ENCODE results near the gene NHERF2.

The NHERF2 gene

DNA sequence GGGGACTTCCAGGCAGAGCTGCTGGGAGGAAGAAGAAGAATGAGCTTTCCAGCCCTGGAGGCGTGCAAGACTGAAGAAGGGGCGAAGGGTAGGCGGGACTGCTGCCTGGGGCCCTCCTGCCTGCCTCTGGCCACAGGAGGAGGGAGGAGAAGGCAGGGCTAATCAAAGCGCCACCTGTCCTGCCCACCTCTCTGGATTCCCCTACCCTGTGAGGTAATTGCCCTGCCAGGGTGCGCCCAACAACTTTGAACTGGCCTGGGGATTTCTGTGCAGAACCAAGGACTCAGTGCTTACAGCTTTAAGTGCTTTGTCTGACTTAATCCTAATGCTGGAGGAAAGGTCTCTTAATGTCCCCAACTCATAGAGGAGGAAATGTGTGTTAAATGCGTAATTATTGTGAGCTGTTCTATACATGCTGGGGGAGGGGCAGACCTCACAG, 45.3 kb upstream of the NHERF2 start, which contains the start of gene NOXO1:
TSS of gene NOXO1 (minus strand) at position 72 of the 439 bp plus-strand sequence. CDS start 290 bp downstream, outside the sequence.
- peaks cover 35 to 41% of the 10 kb centered on the region in 2 experiments for H3K27me3 ChIP-seq (ENCODE audit: control insufficient read depth in 1 of 2, insufficient read depth in 1 of 2, low read length in 2 of 2)
- H2AFZ ChIP-seq (ENCODE audit: low read depth, low read length) = no peak within 1 kb of the TSS
- no peak within 1 kb of the TSS for H4K91ac ChIP-seq (ENCODE audit: low read length)
- H3K18ac ChIP-seq (ENCODE audit: low read depth in 1 of 2, low read length in 2 of 2) = no peak within 1 kb of the TSS
- no peak for DNase-seq
- H2AK5ac ChIP-seq (ENCODE audit: low read length, severe bottlenecking) = no peak within 1 kb of the TSS
- H3K4me3 ChIP-seq (ENCODE audit: insufficient read depth in 1 of 2, low read depth in 1 of 2, low read length in 2 of 2) = peak within 1 kb of the TSS in 1 of 2 experiments; percentile 4
- H3K79me1 ChIP-seq (replicated peaks; ENCODE audit: low read length, poor library complexity, severe bottlenecking) = peaks cover 14% of the 10 kb centered on the region
- no peak within 1 kb of the TSS for H2BK5ac ChIP-seq (ENCODE audit: low read depth, low read length, poor library complexity, severe bottlenecking)
- no peak within 1 kb of the TSS for H3K23ac ChIP-seq (ENCODE audit: low read length in 2 of 2)
- peaks cover 35% of the 10 kb centered on the region for H3K4me1 ChIP-seq (ENCODE audit: control insufficient read depth, insufficient read depth, low read depth, low read length)
- H2BK12ac ChIP-seq (ENCODE audit: low read length in 2 of 2) = no peak within 1 kb of the TSS
- H3K27ac ChIP-seq (ENCODE audit: low read length, poor library complexity, severe bottlenecking) = no peak within 1 kb of the TSS
- WGBS = 43% methylated on average over 6 of the region's 6 CpGs
- H3K9ac ChIP-seq (ENCODE audit: low read length) = no peak within 1 kb of the TSS
- no peak within 1 kb of the TSS for H4K8ac ChIP-seq (ENCODE audit: low read length)
- no peak within 1 kb of the TSS for H2BK15ac ChIP-seq (ENCODE audit: low read depth, poor library complexity, severe bottlenecking)
- no peak within 1 kb of the TSS for H3K14ac ChIP-seq (ENCODE audit: low read length in 2 of 2)
- H3K4me2 ChIP-seq (ENCODE audit: low read length, poor library complexity, severe bottlenecking) = no peak within 1 kb of the TSS
- H3K4ac ChIP-seq (ENCODE audit: low read depth in 1 of 2, low read length in 2 of 2) = no peak within 1 kb of the TSS
- no peaks in the 10 kb centered on the region for H3K9me3 ChIP-seq (ENCODE audit: control insufficient read depth, low read length)
- H2BK120ac ChIP-seq (ENCODE audit: low read depth, low read length) = no peak within 1 kb of the TSS
- H3K36me3 ChIP-seq (ENCODE audit: control insufficient read depth in 1 of 2, insufficient read depth in 2 of 2, low read depth in 1 of 2, low read length in 2 of 2) = peaks cover 32 to 51% of the 10 kb centered on the region in 2 experiments

DNA sequence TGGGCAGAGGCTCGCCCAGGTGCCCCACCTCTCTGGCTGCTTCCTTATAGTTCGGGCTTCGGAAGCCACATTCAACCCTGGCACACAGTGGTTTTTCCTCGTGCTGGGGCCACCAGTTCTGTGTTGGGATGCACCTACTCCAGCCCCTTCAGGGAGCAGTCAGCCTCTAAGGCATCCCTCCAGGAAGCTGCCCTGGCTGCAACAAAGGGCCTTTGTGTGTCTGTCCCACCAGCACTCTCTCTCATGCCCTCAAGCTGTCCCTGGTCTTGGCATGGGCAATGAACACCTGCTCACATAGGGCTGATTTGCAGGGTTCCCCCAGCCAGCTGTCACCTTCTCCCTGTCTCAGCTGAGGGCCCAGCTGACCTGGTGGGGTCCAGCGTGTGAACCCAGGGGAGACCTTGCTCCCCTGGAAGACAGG, 44.7 kb upstream of the NHERF2 start:
- no peaks in the 10 kb centered on the region for H3K9me3 ChIP-seq (ENCODE audit: control insufficient read depth, low read length)
- no peak overlapping the region for H2AK5ac ChIP-seq (ENCODE audit: low read length, severe bottlenecking)
- H3K14ac ChIP-seq (ENCODE audit: low read length in 2 of 2) = no peak overlapping the region
- no peak overlapping the region for H3K9ac ChIP-seq (ENCODE audit: low read length)
- 63% methylated on average over 5 of the region's 5 CpGs for WGBS
- H2BK12ac ChIP-seq (ENCODE audit: low read length in 2 of 2) = no peak overlapping the region
- no peak overlapping the region for H2AFZ ChIP-seq (ENCODE audit: low read depth, low read length)
- H3K18ac ChIP-seq (ENCODE audit: low read depth in 1 of 2, low read length in 2 of 2) = no peak overlapping the region
- peaks cover 17% of the 10 kb centered on the region for H3K79me1 ChIP-seq (replicated peaks; ENCODE audit: low read length, poor library complexity, severe bottlenecking)
- peaks cover 35% of the 10 kb centered on the region for H3K4me1 ChIP-seq (ENCODE audit: control insufficient read depth, insufficient read depth, low read depth, low read length)
- H3K27me3 ChIP-seq (ENCODE audit: control insufficient read depth in 1 of 2, insufficient read depth in 1 of 2, low read length in 2 of 2) = peaks cover 35 to 41% of the 10 kb centered on the region in 2 experiments
- H3K4ac ChIP-seq (ENCODE audit: low read depth in 1 of 2, low read length in 2 of 2) = no peak overlapping the region
- no peak overlapping the region for H2BK120ac ChIP-seq (ENCODE audit: low read depth, low read length)
- no peak overlapping the region for H2BK5ac ChIP-seq (ENCODE audit: low read depth, low read length, poor library complexity, severe bottlenecking)
- peaks cover 31 to 51% of the 10 kb centered on the region in 2 experiments for H3K36me3 ChIP-seq (ENCODE audit: control insufficient read depth in 1 of 2, insufficient read depth in 2 of 2, low read depth in 1 of 2, low read length in 2 of 2)
- no peak overlapping the region for H3K4me3 ChIP-seq (ENCODE audit: insufficient read depth in 1 of 2, low read depth in 1 of 2, low read length in 2 of 2)
- no peak overlapping the region for H3K4me2 ChIP-seq (ENCODE audit: low read length, poor library complexity, severe bottlenecking)
- no peak overlapping the region for H3K23ac ChIP-seq (ENCODE audit: low read length in 2 of 2)
- DNase-seq = no peak
- no peak overlapping the region for H2BK15ac ChIP-seq (ENCODE audit: low read depth, poor library complexity, severe bottlenecking)
- no peak overlapping the region for H3K27ac ChIP-seq (ENCODE audit: low read length, poor library complexity, severe bottlenecking)
- no peak overlapping the region for H4K8ac ChIP-seq (ENCODE audit: low read length)
- H4K91ac ChIP-seq (ENCODE audit: low read length) = no peak overlapping the region

DNA sequence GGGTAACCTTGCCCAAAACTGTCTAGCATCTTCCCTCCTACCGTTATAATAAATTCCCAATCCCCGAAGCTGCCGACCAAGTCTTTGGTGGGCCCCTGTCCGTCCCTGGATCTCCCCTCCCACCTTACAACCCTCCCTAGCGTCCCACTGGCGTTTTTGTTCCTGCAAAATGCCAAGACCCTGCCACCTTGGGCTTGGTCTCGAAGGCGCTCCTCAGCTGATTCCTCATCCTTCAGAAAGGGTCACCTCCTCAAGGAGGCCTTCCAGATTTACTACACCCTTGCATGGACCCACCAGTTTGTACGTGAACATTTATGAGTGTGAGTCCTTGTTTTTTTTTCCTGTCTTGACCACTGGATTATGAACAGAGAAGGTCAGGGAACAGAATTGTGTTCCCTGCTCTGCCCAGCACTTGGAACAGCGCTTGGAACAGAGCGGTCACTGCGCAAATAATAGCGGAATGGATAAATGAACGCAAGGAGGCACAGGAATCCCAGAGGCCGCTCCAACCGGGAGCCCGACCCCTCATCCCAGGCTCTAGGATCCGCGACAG, 43.6 kb upstream of the NHERF2 start:
- H3K36me3 ChIP-seq (ENCODE audit: control insufficient read depth in 1 of 2, insufficient read depth in 2 of 2, low read depth in 1 of 2, low read length in 2 of 2) = peaks cover 25 to 47% of the 10 kb centered on the region in 2 experiments
- H2BK12ac ChIP-seq (ENCODE audit: low read length in 2 of 2) = no peak overlapping the region
- H3K4me2 ChIP-seq (ENCODE audit: low read length, poor library complexity, severe bottlenecking) = peak overlapping the region; percentile 97
- peaks cover 35 to 41% of the 10 kb centered on the region in 2 experiments for H3K27me3 ChIP-seq (ENCODE audit: control insufficient read depth in 1 of 2, insufficient read depth in 1 of 2, low read length in 2 of 2)
- H4K8ac ChIP-seq (ENCODE audit: low read length) = no peak overlapping the region
- peak overlapping the region; percentile 81 for H3K9ac ChIP-seq (ENCODE audit: low read length)
- no peak overlapping the region for H2BK15ac ChIP-seq (ENCODE audit: low read depth, poor library complexity, severe bottlenecking)
- H3K18ac ChIP-seq (ENCODE audit: low read depth in 1 of 2, low read length in 2 of 2) = peak overlapping the region in 1 of 2 experiments; percentile 88
- H2AFZ ChIP-seq (ENCODE audit: low read depth, low read length) = peak overlapping the region; percentile 90
- H3K27ac ChIP-seq (ENCODE audit: low read length, poor library complexity, severe bottlenecking) = no peak overlapping the region
- H3K4me3 ChIP-seq (ENCODE audit: insufficient read depth in 1 of 2, low read depth in 1 of 2, low read length in 2 of 2) = peak overlapping the region; percentile 81 to 88
- no peak overlapping the region for H3K14ac ChIP-seq (ENCODE audit: low read length in 2 of 2)
- DNase-seq = no peak
- H3K9me3 ChIP-seq (ENCODE audit: control insufficient read depth, low read length) = no peaks in the 10 kb centered on the region
- H2BK5ac ChIP-seq (ENCODE audit: low read depth, low read length, poor library complexity, severe bottlenecking) = no peak overlapping the region
- peaks cover 20% of the 10 kb centered on the region for H3K79me1 ChIP-seq (replicated peaks; ENCODE audit: low read length, poor library complexity, severe bottlenecking)
- H2BK120ac ChIP-seq (ENCODE audit: low read depth, low read length) = no peak overlapping the region
- no peak overlapping the region for H3K4ac ChIP-seq (ENCODE audit: low read depth in 1 of 2, low read length in 2 of 2)
- 43% methylated on average over 19 of the region's 19 CpGs for WGBS
- no peak overlapping the region for H2AK5ac ChIP-seq (ENCODE audit: low read length, severe bottlenecking)
- peaks cover 35% of the 10 kb centered on the region for H3K4me1 ChIP-seq (ENCODE audit: control insufficient read depth, insufficient read depth, low read depth, low read length)
- H3K23ac ChIP-seq (ENCODE audit: low read length in 2 of 2) = peak overlapping the region in 1 of 2 experiments; percentile 91
- H4K91ac ChIP-seq (ENCODE audit: low read length) = no peak overlapping the region

DNA sequence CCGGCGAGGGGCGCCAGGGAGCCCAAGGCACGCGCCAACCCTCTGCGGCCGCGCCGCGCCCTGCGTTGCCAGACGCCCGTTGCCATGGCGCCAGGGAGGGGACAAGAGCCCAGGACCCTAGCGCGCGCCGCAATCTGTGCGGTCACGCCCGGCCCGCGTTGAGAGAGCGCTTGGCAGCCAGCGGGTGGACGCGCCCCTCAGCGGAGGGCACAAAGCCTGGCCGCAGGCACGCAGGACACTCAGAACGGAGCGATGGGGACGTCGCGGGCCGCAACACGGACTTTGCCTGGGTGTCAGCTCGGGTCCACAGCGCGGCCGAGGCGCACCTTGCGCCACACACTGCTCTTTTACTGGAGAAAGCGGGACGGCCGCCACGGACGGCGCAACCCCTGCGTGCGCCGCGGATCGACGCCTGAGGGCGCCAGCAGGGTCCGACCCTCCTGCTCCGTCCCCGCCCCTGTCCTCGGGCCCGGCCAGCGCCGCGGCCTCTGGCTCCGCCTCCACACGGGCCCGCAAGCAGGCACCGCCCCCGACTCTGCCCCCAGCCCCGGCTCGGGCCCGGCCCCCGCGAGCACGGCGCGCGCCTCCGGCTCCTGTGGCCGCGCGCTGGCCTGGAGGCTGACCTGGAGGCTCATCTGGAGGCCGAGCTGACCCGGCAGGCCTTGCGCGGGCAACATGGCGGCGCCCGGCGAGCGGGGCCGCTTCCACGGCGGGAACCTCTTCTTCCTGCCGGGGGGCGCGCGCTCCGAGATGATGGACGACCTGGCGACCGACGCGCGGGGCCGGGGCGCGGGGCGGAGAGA, 43.0 kb upstream of the NHERF2 start, which contains the start of gene GFER:
TSS of gene GFER (plus strand) at position 650 of the 803 bp plus-strand sequence. CDS start at position 676, 26 bp downstream.
- under 1% methylated on average over 89 of the region's 109 CpGs for WGBS

More for the DNA sequence above, 43.0 kb upstream of the NHERF2 start, which contains the start of gene GFER:
- Histone ChIP-seq H3K18ac (ENCODE audit: low read depth in 1 of 2, low read length in 2 of 2) (peak within 1 kb of the TSS; percentile 75 to 88), H3K4ac (ENCODE audit: low read depth in 1 of 2, low read length in 2 of 2) (peak within 1 kb of the TSS; percentile 58 to 76), H3K4me1 (ENCODE audit: control insufficient read depth, insufficient read depth, low read depth, low read length) (peaks cover 35% of the 10 kb centered on the region), H4K91ac (ENCODE audit: low read length) (no peak within 1 kb of the TSS), H3K4me2 (ENCODE audit: low read length, poor library complexity, severe bottlenecking) (peak within 1 kb of the TSS; percentile 97), H3K79me1 (replicated peaks; ENCODE audit: low read length, poor library complexity, severe bottlenecking) (peaks cover 20% of the 10 kb centered on the region), H2BK15ac (ENCODE audit: low read depth, poor library complexity, severe bottlenecking) (no peak within 1 kb of the TSS), H3K23ac (ENCODE audit: low read length in 2 of 2) (peak within 1 kb of the TSS in 1 of 2 experiments; percentile 91), H4K8ac (ENCODE audit: low read length) (peak within 1 kb of the TSS; percentile 96), H2BK12ac (ENCODE audit: low read length in 2 of 2) (peak within 1 kb of the TSS in 1 of 2 experiments; percentile 85), H3K27me3 (ENCODE audit: control insufficient read depth in 1 of 2, insufficient read depth in 1 of 2, low read length in 2 of 2) (peaks cover 39 to 44% of the 10 kb centered on the region in 2 experiments), H3K14ac (ENCODE audit: low read length in 2 of 2) (peak within 1 kb of the TSS in 1 of 2 experiments; percentile 91), H2AFZ (ENCODE audit: low read depth, low read length) (peak within 1 kb of the TSS; percentile 90), H3K27ac (ENCODE audit: low read length, poor library complexity, severe bottlenecking) (no peak within 1 kb of the TSS), H3K4me3 (ENCODE audit: insufficient read depth in 1 of 2, low read depth in 1 of 2, low read length in 2 of 2) (peak within 1 kb of the TSS; percentile 81 to 88), H2BK5ac (ENCODE audit: low read depth, low read length, poor library complexity, severe bottlenecking) (no peak within 1 kb of the TSS), H3K9ac (ENCODE audit: low read length) (peak within 1 kb of the TSS; percentile 89), H2BK120ac (ENCODE audit: low read depth, low read length) (peak within 1 kb of the TSS; percentile 74), H3K9me3 (ENCODE audit: control insufficient read depth, low read length) (no peaks in the 10 kb centered on the region), H3K36me3 (ENCODE audit: control insufficient read depth in 1 of 2, insufficient read depth in 2 of 2, low read depth in 1 of 2, low read length in 2 of 2) (peaks cover 19 to 44% of the 10 kb centered on the region in 2 experiments), H2AK5ac (ENCODE audit: low read length, severe bottlenecking) (no peak within 1 kb of the TSS)
- DNase-seq = peak; percentile 92
